Neural progenitor cell (in vitro differentiated cells): ENCODE measurements around the gene WIZ. TPM values are rescaled to one million over a fixed set of nuclear protein-coding genes. Genes with fewer than 3 reads are reported as not detected.

Source experiments
- DNase-seq: peaks from one replicate; pipeline ENCODE4 v3.0.0-alpha.2; 2016; ENCODE audit warnings: low spot score
- H2AFZ ChIP-seq: fragments of 200-600 bp; sonication (generic); replicated peaks from 2 replicates; pipeline ENCODE4 v1.6.1; 2016; ENCODE audit warnings: antibody characterized with exemption
- H3F3A ChIP-seq: fragments of 200-600 bp; sonication (generic); 2 replicates; pipeline ENCODE4 v1.6.1; 2016; ENCODE audit warnings: antibody characterized with exemption, low read depth
- H3K27ac ChIP-seq: fragments of 200-600 bp; sonication (generic); 2 replicates; pipeline ENCODE4 v1.5.1; 2016; ENCODE audit warnings: mild to moderate bottlenecking
- H3K27me3 ChIP-seq: fragments of 200-600 bp; sonication (generic); 2 replicates; pipeline ENCODE4 v1.6.1; 2016; ENCODE audit warnings: mild to moderate bottlenecking, moderate library complexity
- H3K36me3 ChIP-seq: fragments of 200-600 bp; sonication (generic); 2 replicates; pipeline ENCODE4 v1.5.1; 2016
- H3K4me1 ChIP-seq: fragments of 200-600 bp; sonication (generic); 2 replicates; pipeline ENCODE4 v1.6.1; 2016; ENCODE audit warnings: mixed run types
- H3K4me2 ChIP-seq: fragments of 200-600 bp; sonication (generic); 2 replicates; pipeline ENCODE4 v1.6.1; 2016
- H3K4me3 ChIP-seq: fragments of 200-600 bp; sonication (generic); 2 replicates; pipeline ENCODE4 v1.5.1; 2016
- H3K79me2 ChIP-seq: fragments of 200-600 bp; sonication (generic); 2 replicates; pipeline ENCODE4 v1.6.1; 2016; ENCODE audit warnings: low read depth
- H3K9ac ChIP-seq: fragments of 200-600 bp; sonication (generic); 2 replicates; pipeline ENCODE4 v1.6.1; 2016
- H3K9me3 ChIP-seq: fragments of 200-600 bp; sonication (generic); 2 replicates; pipeline ENCODE4 v1.5.1; 2016; ENCODE audit warnings: low read depth
- H4K20me1 ChIP-seq: fragments of 200-600 bp; sonication (generic); 2 replicates; pipeline ENCODE4 v1.6.1; 2016; ENCODE audit warnings: low read depth
- H3K27ac Mint-ChIP-seq: 3 replicates; pipeline ENCODE4 v1.8.0; 2021; ENCODE audit warnings: mixed read lengths
- H3K27me3 Mint-ChIP-seq: 2 replicates; pipeline ENCODE4 v1.8.0; 2022; ENCODE audit warnings: low read depth, mild to moderate bottlenecking, inconsistent platforms, moderate library complexity, mixed read lengths; ENCODE audit not compliant: insufficient read depth
- H3K36me3 Mint-ChIP-seq: 3 replicates; pipeline ENCODE4 v1.8.0; 2021; ENCODE audit warnings: mixed read lengths
- H3K4me1 Mint-ChIP-seq: 3 replicates; pipeline ENCODE4 v1.8.0; 2021; ENCODE audit warnings: mixed read lengths
- H3K4me3 Mint-ChIP-seq: 3 replicates; pipeline ENCODE4 v1.8.0; 2021; ENCODE audit warnings: mild to moderate bottlenecking, moderate library complexity, mixed read lengths
- H3K9me3 Mint-ChIP-seq: 3 replicates; pipeline ENCODE4 v1.8.0; 2020; ENCODE audit warnings: mixed read lengths
- EZH2 ChIP-seq: fragments of 200-600 bp; sonication (generic); IDR thresholded peaks from 2 replicates; pipeline ENCODE4 v1.6.1; 2017; ENCODE audit warnings: antibody characterized with exemption, mild to moderate bottlenecking, moderate library complexity
- EZH2phosphoT487 ChIP-seq: fragments of 200-600 bp; sonication (generic); IDR thresholded peaks from 2 replicates; pipeline ENCODE4 v1.6.1; 2017; ENCODE audit warnings: antibody characterized with exemption
- total RNA-seq: library from RNA; depleted of rRNA; stranded (reverse); fragments of >200 nt; gene quantifications from 2 replicates; pipeline ENCODE4 v1.2.3, GENCODE V29; 2015; ENCODE audit warnings: low replicate concordance
- TF ChIP-seq, protein P1 (sequence below): fragments of 200-600 bp; sonication (generic); IDR thresholded peaks from 2 replicates; pipeline ENCODE4 v1.5.1; 2017; ENCODE audit warnings: antibody characterized with exemption, mild to moderate bottlenecking

Gene WIZ
- total RNA-seq, 1 donor from 2014 or later: 9.1 TPM

DNA sequence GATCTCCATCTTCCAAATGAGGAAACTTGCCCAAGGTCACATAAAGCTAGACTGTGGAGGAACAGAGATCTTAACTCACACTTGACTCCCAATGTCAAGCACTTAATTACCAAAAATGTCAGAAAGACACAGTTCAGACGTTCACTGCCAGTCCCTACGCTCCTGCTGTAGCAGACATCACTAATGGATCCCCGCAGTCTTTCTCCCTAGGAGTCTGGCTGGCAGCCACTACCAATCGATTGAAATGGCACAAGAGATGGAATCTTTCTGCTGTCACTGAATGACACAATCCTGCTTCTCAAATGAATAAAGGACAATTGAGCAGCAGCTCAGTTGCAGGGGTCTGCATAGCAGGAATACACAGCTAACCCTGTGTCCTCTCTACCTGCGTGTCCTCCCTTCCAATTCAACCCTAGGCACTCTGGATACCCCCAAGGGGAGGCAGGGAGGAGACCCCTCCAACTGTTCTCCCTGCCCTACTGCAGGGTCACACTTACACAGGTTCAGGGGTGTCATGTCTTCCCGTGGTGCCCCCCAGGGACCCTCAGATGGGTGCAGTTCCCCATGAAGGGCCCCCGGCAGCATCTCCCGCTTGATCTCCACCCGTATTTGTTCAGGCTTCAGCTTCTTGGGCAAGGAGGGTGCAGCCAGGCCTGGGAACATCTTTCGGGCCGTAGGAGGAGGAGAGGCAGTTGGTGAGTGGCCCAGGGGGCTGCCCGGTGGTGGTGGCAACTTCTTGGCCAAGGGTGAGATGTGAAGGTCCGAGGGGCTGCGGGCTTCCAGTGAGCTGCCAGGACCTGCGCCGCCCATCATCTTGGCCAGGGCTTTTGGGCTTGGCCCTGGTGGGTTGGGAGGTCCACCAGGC is 23.0 kb downstream of the WIZ start:
- no peaks in the 10 kb centered on the region for H3K27me3 ChIP-seq
- DNase-seq: no peak
- TF ChIP-seq, protein P1, sequence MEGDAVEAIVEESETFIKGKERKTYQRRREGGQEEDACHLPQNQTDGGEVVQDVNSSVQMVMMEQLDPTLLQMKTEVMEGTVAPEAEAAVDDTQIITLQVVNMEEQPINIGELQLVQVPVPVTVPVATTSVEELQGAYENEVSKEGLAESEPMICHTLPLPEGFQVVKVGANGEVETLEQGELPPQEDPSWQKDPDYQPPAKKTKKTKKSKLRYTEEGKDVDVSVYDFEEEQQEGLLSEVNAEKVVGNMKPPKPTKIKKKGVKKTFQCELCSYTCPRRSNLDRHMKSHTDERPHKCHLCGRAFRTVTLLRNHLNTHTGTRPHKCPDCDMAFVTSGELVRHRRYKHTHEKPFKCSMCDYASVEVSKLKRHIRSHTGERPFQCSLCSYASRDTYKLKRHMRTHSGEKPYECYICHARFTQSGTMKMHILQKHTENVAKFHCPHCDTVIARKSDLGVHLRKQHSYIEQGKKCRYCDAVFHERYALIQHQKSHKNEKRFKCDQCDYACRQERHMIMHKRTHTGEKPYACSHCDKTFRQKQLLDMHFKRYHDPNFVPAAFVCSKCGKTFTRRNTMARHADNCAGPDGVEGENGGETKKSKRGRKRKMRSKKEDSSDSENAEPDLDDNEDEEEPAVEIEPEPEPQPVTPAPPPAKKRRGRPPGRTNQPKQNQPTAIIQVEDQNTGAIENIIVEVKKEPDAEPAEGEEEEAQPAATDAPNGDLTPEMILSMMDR: no peak
- TF ChIP-seq EZH2phosphoT487 (no peak), EZH2 (no peak)
- peak overlapping the region; percentile 43 for H3K4me3 Mint-ChIP-seq
- peaks cover 4% of the 10 kb centered on the region for H3K27me3 Mint-ChIP-seq
- no peak overlapping the region for H2AFZ ChIP-seq
- peaks cover 32% of the 10 kb centered on the region for H3K36me3 Mint-ChIP-seq
- H3K79me2 ChIP-seq: peaks cover 31% of the 10 kb centered on the region
- no peak overlapping the region for H3K27ac ChIP-seq
- peaks cover 27% of the 10 kb centered on the region for H4K20me1 ChIP-seq
- peaks cover 5% of the 10 kb centered on the region for H3K4me1 ChIP-seq
- no peak overlapping the region for H3K9ac ChIP-seq
- H3K9me3 ChIP-seq: no peaks in the 10 kb centered on the region
- no peak overlapping the region for H3K4me2 ChIP-seq
- no peak overlapping the region for H3K4me3 ChIP-seq
- H3F3A ChIP-seq: no peaks in the 10 kb centered on the region
- no peak overlapping the region for H3K27ac Mint-ChIP-seq
- H3K36me3 ChIP-seq: peaks cover 5% of the 10 kb centered on the region
- peaks cover 6% of the 10 kb centered on the region for H3K9me3 Mint-ChIP-seq
- peaks cover 15% of the 10 kb centered on the region for H3K4me1 Mint-ChIP-seq

DNA sequence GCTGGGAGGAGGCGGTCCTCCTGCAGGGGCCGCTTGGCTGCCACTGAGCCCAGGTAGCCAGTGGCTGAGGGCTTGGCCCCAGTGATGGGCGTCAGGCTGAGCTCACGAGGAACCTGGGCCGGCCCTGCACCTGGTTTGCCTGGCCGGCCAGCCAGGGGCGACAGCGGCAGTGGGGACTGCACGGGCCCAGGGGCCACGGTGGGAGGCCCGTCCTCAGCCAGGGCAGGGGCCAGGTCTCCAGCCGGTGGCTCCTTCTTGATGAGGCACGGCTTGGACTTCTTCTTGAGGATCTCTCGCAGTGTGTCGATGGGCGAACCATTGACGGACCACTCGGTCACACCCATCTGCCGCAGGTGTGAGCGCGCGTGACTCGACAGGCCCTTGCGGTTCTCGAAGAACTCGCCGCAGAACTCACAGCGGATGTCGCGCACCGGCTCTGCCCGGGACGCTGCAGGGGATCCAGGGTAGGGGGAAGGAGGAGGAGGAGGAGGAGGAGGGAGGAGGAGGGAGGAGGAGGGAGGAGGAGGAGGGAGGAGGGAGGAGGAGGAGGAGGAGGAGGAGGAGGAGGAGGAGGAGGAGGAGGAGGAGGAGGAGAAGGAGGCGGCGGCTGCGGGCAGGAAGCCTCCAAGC is 24.3 kb downstream of the WIZ start:
- peaks cover 29% of the 10 kb centered on the region for H3K36me3 Mint-ChIP-seq
- no peak overlapping the region for H3K4me2 ChIP-seq
- peaks cover 5% of the 10 kb centered on the region for H3K36me3 ChIP-seq
- no peaks in the 10 kb centered on the region for H3K4me1 ChIP-seq
- H3K9me3 Mint-ChIP-seq: peaks cover 6% of the 10 kb centered on the region
- peaks cover 18% of the 10 kb centered on the region for H3K79me2 ChIP-seq
- no peak overlapping the region for H3K27ac ChIP-seq
- no peaks in the 10 kb centered on the region for H3K9me3 ChIP-seq
- H3K4me3 ChIP-seq: no peak overlapping the region
- H3K4me3 Mint-ChIP-seq: no peak overlapping the region
- peaks cover 4% of the 10 kb centered on the region for H3K4me1 Mint-ChIP-seq
- H4K20me1 ChIP-seq: peaks cover 14% of the 10 kb centered on the region
- no peaks in the 10 kb centered on the region for H3F3A ChIP-seq
- no peak for DNase-seq
- no peak overlapping the region for H3K27ac Mint-ChIP-seq
- no peaks in the 10 kb centered on the region for H3K27me3 ChIP-seq
- H3K27me3 Mint-ChIP-seq: peaks cover 4% of the 10 kb centered on the region
- H2AFZ ChIP-seq: no peak overlapping the region
- no peak overlapping the region for H3K9ac ChIP-seq
- TF ChIP-seq EZH2 (no peak), EZH2phosphoT487 (no peak)
- TF ChIP-seq, protein P1: no peak

DNA sequence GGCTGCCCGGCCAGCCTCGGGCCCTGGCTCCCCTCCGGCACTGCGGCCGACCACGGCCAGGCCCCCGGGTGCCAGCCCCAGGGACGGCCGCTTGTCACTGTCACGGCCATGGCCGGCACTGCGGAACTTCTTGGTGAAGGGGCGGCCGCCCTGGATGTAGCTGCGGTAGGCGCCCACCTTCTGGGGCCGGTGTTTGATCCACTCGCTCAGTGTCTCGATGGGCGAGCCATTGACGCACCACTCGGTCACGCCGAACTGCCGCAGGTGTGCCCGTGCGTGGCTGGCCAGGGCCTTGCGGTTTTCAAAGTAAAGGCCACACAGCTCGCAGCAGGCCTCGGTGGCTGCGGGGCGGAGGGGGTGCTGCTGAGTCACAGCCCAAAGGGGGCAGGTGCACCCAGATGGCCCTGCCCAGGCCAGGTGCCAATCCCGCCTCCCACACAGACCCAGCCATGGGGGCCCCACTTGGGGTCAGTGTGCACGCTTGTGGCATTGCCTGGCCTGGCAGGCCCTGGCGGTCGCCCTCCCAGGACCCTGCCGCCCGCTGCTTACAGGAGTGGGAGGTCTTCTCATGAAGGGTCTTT is 25.0 kb downstream of the WIZ start:
- H3K9me3 ChIP-seq: no peaks in the 10 kb centered on the region
- H3K79me2 ChIP-seq: peaks cover 12% of the 10 kb centered on the region
- no peak overlapping the region for H3K4me2 ChIP-seq
- Mint-ChIP-seq H3K4me1 (no peaks in the 10 kb centered on the region), H3K27me3 (peaks cover 4% of the 10 kb centered on the region), H3K27ac (no peak overlapping the region), H3K9me3 (peaks cover 6% of the 10 kb centered on the region), H3K4me3 (no peak overlapping the region), H3K36me3 (peaks cover 28% of the 10 kb centered on the region)
- H3K4me3 ChIP-seq: no peak overlapping the region
- peaks cover 5% of the 10 kb centered on the region for H3K36me3 ChIP-seq
- no peak overlapping the region for H3K9ac ChIP-seq
- no peak overlapping the region for H3K27ac ChIP-seq
- no peak for DNase-seq
- no peaks in the 10 kb centered on the region for H3K27me3 ChIP-seq
- peaks cover 3% of the 10 kb centered on the region for H3F3A ChIP-seq
- H2AFZ ChIP-seq: no peak overlapping the region
- peaks cover 10% of the 10 kb centered on the region for H4K20me1 ChIP-seq
- TF ChIP-seq EZH2: no peak
- no peak for TF ChIP-seq EZH2phosphoT487
- TF ChIP-seq, protein P1: no peak
- H3K4me1 ChIP-seq: no peaks in the 10 kb centered on the region
